HepG2 (cell line): ENCODE measurements around the gene ERCC5. TPM values are rescaled to one million over a fixed set of nuclear protein-coding genes. Genes with fewer than 3 reads are reported as not detected.

ENCODE experiments used
- GTF2F1 ChIP-seq: fragments of 150-350 bp; IDR thresholded peaks from 2 replicates; pipeline ENCODE4 v1.6.1; 2014; ENCODE audit warnings: low read length
- IKZF4 ChIP-seq: sonication (generic); formaldehyde crosslinking; IDR thresholded peaks from 2 replicates; pipeline ENCODE4 v1.5.1; 2020; ENCODE audit warnings: borderline replicate concordance, mild to moderate bottlenecking, low read depth, missing genetic modification reagents; ENCODE audit errors: not compliant biosample characterization
- KMT2A ChIP-seq: sonication (generic); formaldehyde crosslinking; IDR thresholded peaks from 2 replicates; pipeline ENCODE4 v1.4.0; 2020; ENCODE audit warnings: missing genetic modification reagents
- MTF2 ChIP-seq: sonication (generic); formaldehyde crosslinking; IDR thresholded peaks from 2 replicates; pipeline ENCODE4 v1.5.0; 2020; ENCODE audit warnings: missing genetic modification reagents, borderline replicate concordance
- NFE2 ChIP-seq: sonication (generic); formaldehyde crosslinking; IDR thresholded peaks from 2 replicates; pipeline ENCODE4 v1.4.0; 2020; ENCODE audit warnings: missing genetic modification reagents
- RNF2 ChIP-seq: fragments of 450-650 bp; conservative IDR thresholded peaks from 2 replicates; pipeline ENCODE4 v1.6.1; 2016; ENCODE audit warnings: low read depth
- SKI ChIP-seq: fragments of 450-650 bp; IDR thresholded peaks from one replicate; pipeline ENCODE4 v1.6.1; 2018; ENCODE audit warnings: mild to moderate bottlenecking; ENCODE audit not compliant: partially characterized antibody
- SRY ChIP-seq: sonication (generic); formaldehyde crosslinking; IDR thresholded peaks from 2 replicates; pipeline ENCODE4 v1.8.0; 2022; ENCODE audit warnings: mild to moderate bottlenecking, missing genetic modification reagents
- ZBTB44 ChIP-seq: sonication (generic); formaldehyde crosslinking; IDR thresholded peaks from 2 replicates; pipeline ENCODE4 v1.4.0; 2020; ENCODE audit warnings: missing genetic modification reagents
- ZNF275 ChIP-seq: sonication (generic); formaldehyde crosslinking; IDR thresholded peaks from 2 replicates; pipeline ENCODE4 v1.8.0; 2022; ENCODE audit warnings: missing genetic modification reagents, mild to moderate bottlenecking, inconsistent platforms, borderline replicate concordance
- ZNF646 ChIP-seq: sonication (generic); formaldehyde crosslinking; IDR thresholded peaks from 2 replicates; pipeline ENCODE4 v1.9.0; 2021; ENCODE audit warnings: mild to moderate bottlenecking, missing genetic modification reagents
- ZSCAN25 ChIP-seq: sonication (generic); formaldehyde crosslinking; IDR thresholded peaks from 2 replicates; pipeline ENCODE4 v1.8.0; 2022; ENCODE audit warnings: mild to moderate bottlenecking, missing genetic modification reagents
- ZSCAN29 ChIP-seq: sonication (generic); formaldehyde crosslinking; conservative IDR thresholded peaks from 2 replicates; pipeline ENCODE4 v1.4.0; 2020; ENCODE audit warnings: mild to moderate bottlenecking, missing genetic modification reagents
- polyA plus RNA-seq, 8 experiments: library from polyadenylated mRNA; depleted of rRNA in 3 of 8; stranded (reverse) in 7 of 8; unstranded in 1 of 8; fragments of >200 nt; fragmentation: Illumina TruSeq in 4 of 8; extraction: Trizol in 4 of 8; gene quantifications; 2 replicates each; pipeline versions ENCODE4 v1.2.1 to v1.2.3, GENCODE V29; 2011 to 2016; ENCODE audit warnings: low read depth in 4 of 8, missing spikeins in 1 of 8, mixed read lengths in 1 of 8; ENCODE audit not compliant: insufficient read depth in 1 of 8
- total RNA-seq, 5 experiments: library from RNA; depleted of rRNA; stranded (reverse); fragments of >200 nt; fragmentation: Illumina TruSeq; extraction: Trizol; gene quantifications; 2 replicates each; pipeline ENCODE4 v1.2.3, GENCODE V29; 2016; ENCODE audit warnings: low read depth in 1 of 5
- TF ChIP-seq, protein P1 (sequence below), 2 experiments: fragments of 450-650 bp in 1 of 2; sonication (generic) in 1 of 2; formaldehyde crosslinking; IDR thresholded peaks; 2 replicates each; pipeline versions ENCODE4 v1.5.0 to v1.8.0; 2020 to 2022; ENCODE audit warnings: mild to moderate bottlenecking in 1 of 2, missing genetic modification reagents in 1 of 2
- TF ChIP-seq, protein P2 (sequence below): sonication (generic); formaldehyde crosslinking; IDR thresholded peaks from 2 replicates; pipeline ENCODE4 v1.5.0; 2020; ENCODE audit warnings: missing genetic modification reagents, mild to moderate bottlenecking, borderline replicate concordance
- TF ChIP-seq, protein P3 (sequence below): sonication (generic); formaldehyde crosslinking; IDR thresholded peaks from 2 replicates; pipeline ENCODE4 v1.8.1; 2023; ENCODE audit warnings: missing genetic modification reagents, inconsistent platforms, borderline replicate concordance

ERCC5 gene
- total and polyA plus RNA-seq, 2 of the 13 experiments (the other 11 are each of a cell fraction or from before 2014, with no cell fraction given) = 12.9 to 35.5 TPM

DNA sequence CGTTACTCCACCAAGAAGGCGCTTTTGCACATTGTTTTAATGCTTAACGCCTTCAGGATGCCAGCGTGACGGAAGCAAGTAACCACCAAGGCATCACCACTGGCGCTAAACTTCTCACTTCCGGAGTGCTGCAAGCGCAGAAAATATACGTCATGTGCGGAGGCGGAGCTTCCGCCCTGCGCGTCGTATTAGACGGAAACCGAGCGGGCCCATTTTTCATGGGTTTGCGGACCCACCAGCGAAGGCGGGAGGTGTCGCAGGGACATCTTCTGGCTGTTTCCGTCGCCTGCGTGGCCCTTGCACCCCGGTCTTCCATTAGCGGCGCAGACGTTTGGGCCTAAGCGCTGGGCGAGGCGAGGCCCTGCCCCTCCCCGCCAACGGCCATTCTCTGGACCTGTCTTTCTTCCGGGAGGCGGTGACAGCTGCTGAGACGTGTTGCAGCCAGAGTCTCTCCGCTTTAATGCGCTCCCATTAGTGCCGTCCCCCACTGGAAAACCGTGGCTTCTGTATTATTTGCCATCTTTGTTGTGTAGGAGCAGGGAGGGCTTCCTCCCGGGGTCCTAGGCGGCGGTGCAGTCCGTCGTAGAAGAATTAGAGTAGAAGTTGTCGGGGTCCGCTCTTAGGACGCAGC lies at the start of gene ERCC5 (continued):
- TF ChIP-seq, protein P1, sequence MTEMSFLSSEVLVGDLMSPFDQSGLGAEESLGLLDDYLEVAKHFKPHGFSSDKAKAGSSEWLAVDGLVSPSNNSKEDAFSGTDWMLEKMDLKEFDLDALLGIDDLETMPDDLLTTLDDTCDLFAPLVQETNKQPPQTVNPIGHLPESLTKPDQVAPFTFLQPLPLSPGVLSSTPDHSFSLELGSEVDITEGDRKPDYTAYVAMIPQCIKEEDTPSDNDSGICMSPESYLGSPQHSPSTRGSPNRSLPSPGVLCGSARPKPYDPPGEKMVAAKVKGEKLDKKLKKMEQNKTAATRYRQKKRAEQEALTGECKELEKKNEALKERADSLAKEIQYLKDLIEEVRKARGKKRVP (CRISPR knock-in tag; IDR thresholded peaks at IDR 0.05) = peak in 1 of 2 experiments; percentile 61; a peak in 2 of 4 replicates
- TF ChIP-seq RNF2 (no peak), NFE2 (CRISPR knock-in tag) (no peak), ZBTB44 (CRISPR knock-in tag) (no peak), KMT2A (CRISPR knock-in tag) (peak; percentile 83), GTF2F1 (no peak), ZNF646 (CRISPR knock-in tag) (no peak), IKZF4 (CRISPR knock-in tag) (peak; percentile 27), ZSCAN25 (CRISPR knock-in tag) (no peak; the same call in 1 of the 2 replicates), ZSCAN29 (peak; percentile 77; the same call in 1 of the 2 replicates), ZNF275 (CRISPR knock-in tag) (peak; percentile 91; the same call in 1 of the 2 replicates), MTF2 (CRISPR knock-in tag) (peak; percentile 71; the same call in 1 of the 2 replicates), SRY (CRISPR knock-in tag) (0 out of 2 replicates have a peak, but pooled peaks have one; percentile 81), SKI (peak; percentile 46)
- TF ChIP-seq, protein P2, sequence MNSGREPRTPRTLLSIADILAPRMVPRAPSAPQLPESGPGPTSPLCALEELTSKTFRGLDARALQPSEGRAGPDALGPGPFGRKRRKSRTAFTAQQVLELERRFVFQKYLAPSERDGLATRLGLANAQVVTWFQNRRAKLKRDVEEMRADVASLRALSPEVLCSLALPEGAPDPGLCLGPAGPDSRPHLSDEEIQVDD (CRISPR knock-in tag) = peak; percentile 40; the same call in 1 of the 2 replicates
- TF ChIP-seq, protein P3, sequence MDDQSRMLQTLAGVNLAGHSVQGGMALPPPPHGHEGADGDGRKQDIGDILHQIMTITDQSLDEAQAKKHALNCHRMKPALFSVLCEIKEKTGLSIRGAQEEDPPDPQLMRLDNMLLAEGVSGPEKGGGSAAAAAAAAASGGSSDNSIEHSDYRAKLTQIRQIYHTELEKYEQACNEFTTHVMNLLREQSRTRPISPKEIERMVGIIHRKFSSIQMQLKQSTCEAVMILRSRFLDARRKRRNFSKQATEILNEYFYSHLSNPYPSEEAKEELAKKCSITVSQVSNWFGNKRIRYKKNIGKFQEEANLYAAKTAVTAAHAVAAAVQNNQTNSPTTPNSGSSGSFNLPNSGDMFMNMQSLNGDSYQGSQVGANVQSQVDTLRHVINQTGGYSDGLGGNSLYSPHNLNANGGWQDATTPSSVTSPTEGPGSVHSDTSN (CRISPR knock-in tag) = no peak
